HCT116 (cell line): ENCODE measurements around the gene RGS6.

Experiments used
- CBX3 ChIP-seq: IDR thresholded peaks from 2 replicates; pipeline ENCODE4 v1.6.1; 2012; ENCODE audit warnings: low read depth
- CTCF ChIP-seq, 3 experiments: fragments of 200-600 bp in 1 of 3; sonication (generic) in 1 of 3; IDR thresholded peaks in 2 of 3; conservative IDR thresholded peaks in 1 of 3; 2 replicates each; pipeline ENCODE4 v1.5.1; 2012 to 2017; ENCODE audit warnings: low read depth in 2 of 3, low read length in 2 of 3, antibody characterized with exemption in 1 of 3, borderline replicate concordance in 1 of 3, control low read depth in 1 of 3, mild to moderate bottlenecking in 1 of 3, mixed read lengths in 1 of 3, mixed run types in 1 of 3, moderate library complexity in 1 of 3; ENCODE audit not compliant: insufficient read depth in 1 of 3
- EZH2 ChIP-seq: fragments of 200-600 bp; sonication (generic); IDR thresholded peaks from 2 replicates; pipeline ENCODE4 v1.6.1; 2017; ENCODE audit warnings: antibody characterized with exemption, mixed run types
- EZH2phosphoT487 ChIP-seq: fragments of 200-600 bp; IDR thresholded peaks from 2 replicates; pipeline ENCODE4 v1.6.1; 2018; ENCODE audit warnings: antibody characterized with exemption, borderline replicate concordance
- JUND ChIP-seq: IDR thresholded peaks from 2 replicates; pipeline ENCODE4 v1.6.1; 2012
- MAX ChIP-seq: IDR thresholded peaks from 2 replicates; pipeline ENCODE4 v1.6.1; 2012
- POLR2A ChIP-seq: IDR thresholded peaks from 2 replicates; pipeline ENCODE4 v1.7.0; 2011; ENCODE audit warnings: borderline replicate concordance; ENCODE audit not compliant: insufficient read depth, insufficient read length; ENCODE audit errors: extremely low read depth
- POLR2AphosphoS5 ChIP-seq: IDR thresholded peaks from 2 replicates; pipeline ENCODE4 v1.6.1; 2011; ENCODE audit warnings: mild to moderate bottlenecking, low read depth, low read length, moderate library complexity
- RAD21 ChIP-seq: IDR thresholded peaks from 2 replicates; pipeline ENCODE4 v1.6.1; 2012; ENCODE audit warnings: low read depth, mild to moderate bottlenecking
- SIN3A ChIP-seq: IDR thresholded peaks from 2 replicates; pipeline ENCODE4 v1.6.1; 2012; ENCODE audit warnings: low read depth
- SP1 ChIP-seq: IDR thresholded peaks from 2 replicates; pipeline ENCODE4 v1.6.1; 2012; ENCODE audit warnings: low read depth
- YY1 ChIP-seq: IDR thresholded peaks from 2 replicates; pipeline ENCODE4 v1.6.1; 2011; ENCODE audit warnings: low read length, low read depth, moderate library complexity, mild to moderate bottlenecking; ENCODE audit not compliant: insufficient replicate concordance; ENCODE audit errors: extremely low read depth
- ZNF274 ChIP-seq: fragments of 200-500 bp; sonication (Bioruptor generic); IDR thresholded peaks from 2 replicates; pipeline ENCODE4 v1.6.1; 2014; ENCODE audit warnings: mild to moderate bottlenecking, low read depth, low read length, inconsistent platforms

DNA sequence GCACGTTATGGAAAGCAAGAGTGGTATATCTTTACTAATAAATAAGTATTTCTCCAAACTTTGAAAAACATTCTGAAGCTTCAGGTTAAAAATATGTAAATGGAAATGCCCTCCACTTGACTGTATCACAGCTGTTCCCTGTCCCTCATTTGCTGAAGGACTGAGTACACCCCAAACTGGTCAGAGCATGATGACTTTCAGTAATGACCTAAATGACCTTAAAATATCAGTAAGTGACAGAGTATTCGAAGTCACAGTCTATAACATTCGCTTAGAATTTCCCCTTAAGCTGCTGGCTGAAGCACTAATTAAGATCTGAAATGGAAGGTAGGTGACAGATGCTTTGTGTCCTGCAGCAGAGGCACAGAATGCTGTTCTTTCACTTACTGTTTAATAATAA, 191.5 kb downstream of the RGS6 start:
- TF ChIP-seq CTCF (IDR thresholded peaks at IDR 0.05 in 2 of 3, conservative IDR thresholded peaks at IDR 0.05 in 1 of 3; ENCODE audit: borderline replicate concordance in 1 of 3, insufficient read depth in 1 of 3, low read depth in 2 of 3, low read length in 2 of 3) = no peak
- no peak for TF ChIP-seq POLR2A
- TF ChIP-seq EZH2 = no peak
- TF ChIP-seq SP1 = no peak
- no peak for TF ChIP-seq POLR2AphosphoS5
- TF ChIP-seq MAX = no peak
- no peak for TF ChIP-seq CBX3
- no peak for TF ChIP-seq JUND
- no peak for TF ChIP-seq EZH2phosphoT487
- no peak for TF ChIP-seq ZNF274
- TF ChIP-seq YY1 = no peak
- no peak for TF ChIP-seq SIN3A
- TF ChIP-seq RAD21 = no peak
